CD4-positive, alpha-beta T cell (primary cell): ENCODE measurements around the gene LALBA. TPM values are rescaled to one million over a fixed set of nuclear protein-coding genes. Genes with fewer than 3 reads are reported as not detected.
"Not testable (repeated sequence)": the region's sequence is repeated elsewhere in the genome, so short reads cannot be mapped to it uniquely, and the experiment has no call there.

Experiments used
- ATAC-seq: fragments of 200-7000 bp; cut with Tn5 transposase; one replicate; pipeline ENCODE4 v1.10.0; 2022; ENCODE audit warnings: mild to moderate bottlenecking; ENCODE audit not compliant: poor library complexity
- CTCF ChIA-PET: fragments of 350-600 bp; sonication (Branson Sonifier 250); formaldehyde crosslinking; loops from one replicate; lab custom pipeline; 2021; ENCODE audit warnings: antibody characterized with exemption, inconsistent platforms; lab: Charles Lee
- POLR2A ChIA-PET: fragments of 350-600 bp; sonication (Branson Sonifier 250); formaldehyde crosslinking; loops from one replicate; lab custom pipeline; 2021; ENCODE audit warnings: antibody characterized with exemption, inconsistent platforms; lab: Charles Lee
- DNase-seq, 14 experiments: peaks; one replicate each; pipeline ENCODE4 v3.0.0-alpha.2; 2013 to 2020; ENCODE audit warnings: mixed read lengths in 2 of 14
- H3K27ac ChIP-seq, 2 donors: one replicate each; pipeline versions ENCODE4 v1.5.1 to v1.7.0; 2013; ENCODE audit warnings: low read length in 2 of 2, low read depth in 1 of 2, mild to moderate bottlenecking in 1 of 2
- H3K27me3 ChIP-seq, 2 experiments: 1 replicate in 1 of 2; 2 replicates in 1 of 2; pipeline versions ENCODE4 v1.6.1 to v1.7.0; 2013; ENCODE audit warnings: low read length in 2 of 2, control low read depth in 1 of 2, mild to moderate bottlenecking in 1 of 2, moderate library complexity in 1 of 2; ENCODE audit not compliant: insufficient read depth in 2 of 2, control insufficient read depth in 1 of 2
- H3K36me3 ChIP-seq: one replicate; pipeline ENCODE4 v1.6.1; 2013; ENCODE audit warnings: low read length, control low read depth; ENCODE audit not compliant: insufficient read depth
- H3K4me1 ChIP-seq: one replicate; pipeline ENCODE4 v1.6.1; 2013; ENCODE audit warnings: low read length, control low read depth; ENCODE audit not compliant: insufficient read depth
- H3K4me3 ChIP-seq: one replicate; pipeline ENCODE4 v1.5.1; 2013; ENCODE audit warnings: mild to moderate bottlenecking, low read length, moderate library complexity
- H3K9me3 ChIP-seq, 2 experiments: 1 replicate in 1 of 2; 2 replicates in 1 of 2; pipeline versions ENCODE4 v1.6.1 to v1.7.0; 2013; ENCODE audit warnings: low read length in 2 of 2, mild to moderate bottlenecking in 2 of 2, control low read depth in 1 of 2, moderate library complexity in 1 of 2; ENCODE audit not compliant: control insufficient read depth in 1 of 2, insufficient read depth in 1 of 2
- H3K27ac Mint-ChIP-seq: one replicate; pipeline ENCODE4 v1.8.0; 2020; ENCODE audit warnings: mixed read lengths
- H3K27me3 Mint-ChIP-seq: one replicate; pipeline ENCODE4 v1.8.0; 2021; ENCODE audit warnings: mixed read lengths
- H3K36me3 Mint-ChIP-seq: one replicate; pipeline ENCODE4 v1.8.0; 2021; ENCODE audit warnings: low read depth, mixed read lengths
- H3K4me1 Mint-ChIP-seq: one replicate; pipeline ENCODE4 v1.8.0; 2021; ENCODE audit warnings: low read depth, mixed read lengths
- H3K4me3 Mint-ChIP-seq: one replicate; pipeline ENCODE4 v1.8.0; 2020; ENCODE audit warnings: mild to moderate bottlenecking, mixed read lengths
- H3K9me3 Mint-ChIP-seq: one replicate; pipeline ENCODE4 v1.8.0; 2020; ENCODE audit warnings: mixed read lengths
- intact Hi-C, 2 experiments: fragments of 100-400 bp; cut with DNase I in 1 of 2; cut with micrococcal nuclease in 1 of 2; formaldehyde crosslinking; loops; one replicate each; pipeline versions ENCODE4 v1.15.1 to v1.9.0; 2023 to 2025; cut with DNase I, micrococcal nuclease
- total RNA-seq, 174 experiments: library from RNA in 2 of 174; stranded (reverse) in 2 of 174; gene quantifications; one replicate each; pipeline ENCODE4 v1.2.3 and lab custom pipeline; 2021 to 2026
- TF ChIP-seq, protein P1 (sequence below): fragments of 200-600 bp; IDR thresholded peaks from one replicate; pipeline ENCODE4 v1.8.0; 2022; ENCODE audit warnings: antibody characterized with exemption, mild to moderate bottlenecking

The LALBA gene
- total RNA-seq, 2 experiments from 2014 or later, result not detected

DNA sequence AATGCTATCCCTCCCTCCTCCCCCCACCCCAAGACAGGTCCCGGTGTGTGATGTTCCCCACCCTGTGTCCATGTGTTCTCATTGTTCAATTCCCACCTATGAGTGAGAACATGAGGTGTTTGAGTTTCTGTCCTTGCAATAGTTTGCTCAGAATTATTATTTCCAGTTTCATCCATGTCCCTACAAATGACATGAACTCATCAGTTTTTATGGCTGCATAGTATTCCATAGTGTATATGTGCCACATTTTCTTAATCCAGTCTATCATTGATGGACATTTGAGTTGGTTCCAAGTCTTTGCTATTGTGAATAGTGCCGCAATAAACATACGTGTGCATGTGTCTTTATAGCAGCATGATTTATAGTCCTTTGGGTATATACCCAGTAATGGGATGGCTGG lies 22.8 kb downstream of the LALBA start:
- H3K27ac ChIP-seq, H3K36me3 Mint-ChIP-seq, H3K27ac Mint-ChIP-seq, H3K4me3 Mint-ChIP-seq, H3K36me3 ChIP-seq, H3K27me3 Mint-ChIP-seq, H3K4me1 ChIP-seq, H3K27me3 ChIP-seq, POLR2A ChIA-PET, H3K9me3 Mint-ChIP-seq, DNase-seq, H3K4me3 ChIP-seq, H3K4me1 Mint-ChIP-seq, H3K9me3 ChIP-seq, ATAC-seq, CTCF ChIA-PET: not testable (repeated sequence)
- intact Hi-C loops, result loop anchor here in 1 of 2 experiments (10.0 kb wide), 1 partner anchor 248 kb away; no protein-coding TSS in a partner anchor

DNA sequence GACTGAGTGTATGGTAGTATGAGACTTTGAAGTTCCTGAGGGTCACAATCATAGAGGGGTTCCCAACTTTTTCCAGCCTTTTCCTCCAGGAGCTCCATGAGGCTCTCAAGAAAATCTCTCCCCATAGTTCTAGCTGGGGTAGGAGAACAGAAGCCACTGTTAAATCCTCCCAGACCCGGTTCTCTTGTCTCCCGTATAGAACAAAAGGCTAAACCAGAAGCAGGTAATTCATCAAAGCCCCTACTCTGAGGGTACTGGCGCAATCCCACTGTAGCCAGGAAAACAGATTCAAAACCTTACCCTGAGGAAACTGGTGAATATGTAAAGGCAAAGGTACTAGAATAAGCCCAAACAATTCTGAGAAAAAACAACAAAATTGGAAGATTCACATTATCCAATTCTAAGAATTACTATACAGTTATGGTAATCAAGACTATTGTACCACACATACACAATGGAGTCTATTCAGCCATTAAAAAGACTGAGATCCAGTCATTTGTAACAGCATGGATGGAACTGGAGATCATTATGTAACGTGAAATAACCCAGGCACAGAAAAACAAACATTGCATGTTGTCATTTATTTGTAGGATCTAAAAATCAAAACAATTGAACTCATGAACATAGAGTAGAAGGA lies 23.9 kb downstream of the LALBA start:
- Histone ChIP-seq H3K27ac (no peak overlapping the region), H3K4me1 (no peaks in the 10 kb centered on the region), H3K27me3 (no peaks in the 10 kb centered on the region), H3K9me3 (no peaks in the 10 kb centered on the region), H3K4me3 (no peak overlapping the region), H3K36me3 (no peaks in the 10 kb centered on the region)
- Mint-ChIP-seq H3K27ac (no peak overlapping the region), H3K9me3 (peaks cover 4% of the 10 kb centered on the region), H3K4me3 (no peak overlapping the region), H3K36me3 (no peaks in the 10 kb centered on the region), H3K4me1 (no peaks in the 10 kb centered on the region), H3K27me3 (peaks cover 8% of the 10 kb centered on the region)
- intact Hi-C loops, result loop anchor here in 1 of 2 experiments (10.0 kb wide), 1 partner anchor 249 kb away; no protein-coding TSS in a partner anchor
- ChIA-PET POLR2A (no interaction called here), CTCF (interaction anchor here (2.4 kb wide), 1 partner anchor 73 kb away, joined by 5 read pairs; no protein-coding TSS in a partner anchor)
- ATAC-seq (no peak), DNase-seq (no peak)
- TF ChIP-seq, protein P1, sequence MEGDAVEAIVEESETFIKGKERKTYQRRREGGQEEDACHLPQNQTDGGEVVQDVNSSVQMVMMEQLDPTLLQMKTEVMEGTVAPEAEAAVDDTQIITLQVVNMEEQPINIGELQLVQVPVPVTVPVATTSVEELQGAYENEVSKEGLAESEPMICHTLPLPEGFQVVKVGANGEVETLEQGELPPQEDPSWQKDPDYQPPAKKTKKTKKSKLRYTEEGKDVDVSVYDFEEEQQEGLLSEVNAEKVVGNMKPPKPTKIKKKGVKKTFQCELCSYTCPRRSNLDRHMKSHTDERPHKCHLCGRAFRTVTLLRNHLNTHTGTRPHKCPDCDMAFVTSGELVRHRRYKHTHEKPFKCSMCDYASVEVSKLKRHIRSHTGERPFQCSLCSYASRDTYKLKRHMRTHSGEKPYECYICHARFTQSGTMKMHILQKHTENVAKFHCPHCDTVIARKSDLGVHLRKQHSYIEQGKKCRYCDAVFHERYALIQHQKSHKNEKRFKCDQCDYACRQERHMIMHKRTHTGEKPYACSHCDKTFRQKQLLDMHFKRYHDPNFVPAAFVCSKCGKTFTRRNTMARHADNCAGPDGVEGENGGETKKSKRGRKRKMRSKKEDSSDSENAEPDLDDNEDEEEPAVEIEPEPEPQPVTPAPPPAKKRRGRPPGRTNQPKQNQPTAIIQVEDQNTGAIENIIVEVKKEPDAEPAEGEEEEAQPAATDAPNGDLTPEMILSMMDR, result no peak

DNA sequence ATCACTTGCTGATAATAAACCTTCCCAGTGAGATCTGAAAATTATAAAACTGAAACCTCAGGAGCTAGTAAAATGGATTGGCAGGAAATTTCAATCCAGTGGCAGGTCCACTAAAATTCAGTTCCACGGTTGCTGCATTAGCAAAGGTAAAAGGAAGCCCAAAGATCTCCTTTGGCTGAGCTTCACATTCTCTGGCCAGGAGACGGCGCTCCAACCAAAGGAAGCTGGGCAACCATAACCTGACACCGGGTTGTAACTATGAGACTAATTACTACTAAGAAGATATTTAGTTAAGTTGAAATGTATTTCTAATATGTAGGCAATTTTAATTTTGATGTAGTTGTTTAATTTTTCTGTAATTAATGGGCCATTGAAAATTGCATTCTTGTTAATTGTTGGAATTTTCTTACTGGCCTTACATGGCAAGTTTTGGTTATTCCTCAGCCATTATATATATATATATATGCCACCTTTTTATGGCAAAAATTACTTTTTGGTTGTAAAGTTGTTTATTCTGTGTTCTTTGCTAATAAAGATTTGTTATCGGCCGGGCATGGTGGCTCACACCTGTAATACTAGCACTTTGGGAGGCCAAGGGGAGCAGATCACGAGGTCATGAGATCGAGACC lies 27.4 kb downstream of the LALBA start:
- Histone ChIP-seq H3K9me3 (no peaks in the 10 kb centered on the region), H3K27ac (no peak overlapping the region), H3K36me3 (no peaks in the 10 kb centered on the region), H3K27me3 (no peaks in the 10 kb centered on the region), H3K4me3 (no peak overlapping the region), H3K4me1 (no peaks in the 10 kb centered on the region)
- intact Hi-C loops, result loop anchor here (1.0 to 10.0 kb wide), 2 partner anchors 76 to 252 kb away; no protein-coding TSS in a partner anchor
- Mint-ChIP-seq H3K9me3 (no peaks in the 10 kb centered on the region), H3K36me3 (no peaks in the 10 kb centered on the region), H3K27ac (no peak overlapping the region), H3K27me3 (peaks cover 8% of the 10 kb centered on the region), H3K4me1 (no peaks in the 10 kb centered on the region), H3K4me3 (no peak overlapping the region)
- ChIA-PET POLR2A (interaction anchor here (1.0 kb wide), 1 partner anchor 12 kb away, joined by 3 read pairs; no protein-coding TSS in a partner anchor), CTCF (interaction anchor here (0.7 to 1.7 kb wide), 3 partner anchors 76 to 254 kb away, joined by 3 to 18 read pairs (median 3); no protein-coding TSS in a partner anchor)
- TF ChIP-seq, protein P1, result peak; percentile 43
- ATAC-seq (no peak), DNase-seq (peak in 13 of 14 experiments; percentile 19 to 49 (median 41))
